MM.1S (cell line): Measurements from ENCODE around the gene MXI1.

ENCODE experiments used
- DNase-seq: peaks from one replicate; pipeline ENCODE4 v3.0.0-alpha.2; 2015
- H2AFZ ChIP-seq: fragments of 300-600 bp; sonication (generic); 2 replicates; pipeline ENCODE4 v1.6.0; 2016; ENCODE audit warnings: antibody characterized with exemption, low read length
- H3F3A ChIP-seq: fragments of 300-600 bp; sonication (generic); 2 replicates; pipeline ENCODE4 v1.6.1; 2016; ENCODE audit warnings: mild to moderate bottlenecking, antibody characterized with exemption, low read length, moderate library complexity, mixed read lengths; ENCODE audit not compliant: insufficient read depth
- H3K27ac ChIP-seq: fragments of 300-600 bp; sonication (generic); 2 replicates; pipeline ENCODE4 v1.5.1; 2016; ENCODE audit warnings: mild to moderate bottlenecking, low read length
- H3K27me3 ChIP-seq: fragments of 300-600 bp; sonication (generic); replicated peaks from 2 replicates; pipeline ENCODE4 v1.6.0; 2016; ENCODE audit warnings: low read length; ENCODE audit not compliant: insufficient read depth
- H3K36me3 ChIP-seq: fragments of 300-600 bp; sonication (generic); replicated peaks from 2 replicates; pipeline ENCODE4 v1.6.1; 2016; ENCODE audit warnings: mild to moderate bottlenecking, low read length, mixed read lengths; ENCODE audit not compliant: insufficient read depth
- H3K4me1 ChIP-seq: fragments of 300-600 bp; sonication (generic); 2 replicates; pipeline ENCODE4 v1.6.1; 2016; ENCODE audit warnings: low read length, mixed read lengths
- H3K4me2 ChIP-seq: fragments of 300-600 bp; sonication (generic); 2 replicates; pipeline ENCODE4 v1.6.0; 2016; ENCODE audit warnings: low read depth, low read length
- H3K4me3 ChIP-seq: fragments of 300-600 bp; sonication (generic); 2 replicates; pipeline ENCODE4 v1.5.1; 2016; ENCODE audit warnings: low read length, mixed read lengths
- H3K79me2 ChIP-seq: fragments of 300-600 bp; sonication (generic); 2 replicates; pipeline ENCODE4 v1.6.1; 2016; ENCODE audit warnings: mixed run types, low read length, mixed read lengths
- H3K9ac ChIP-seq: fragments of 300-600 bp; sonication (generic); 2 replicates; pipeline ENCODE4 v1.6.1; 2016; ENCODE audit warnings: low read length, mixed read lengths
- H3K9me2 ChIP-seq: fragments of 300-600 bp; sonication (generic); replicated peaks from 2 replicates; pipeline ENCODE4 v1.6.1; 2016; ENCODE audit warnings: mild to moderate bottlenecking, low read length, mixed read lengths; ENCODE audit not compliant: insufficient read depth
- H3K9me3 ChIP-seq: fragments of 300-600 bp; sonication (generic); replicated peaks from 2 replicates; pipeline ENCODE4 v1.6.1; 2016; ENCODE audit warnings: mild to moderate bottlenecking, low read length, mixed read lengths; ENCODE audit not compliant: insufficient read depth
- H4K20me1 ChIP-seq: fragments of 300-600 bp; sonication (generic); 2 replicates; pipeline ENCODE4 v1.6.1; 2016; ENCODE audit warnings: mild to moderate bottlenecking, low read length, moderate library complexity, mixed read lengths; ENCODE audit not compliant: insufficient read depth
- EZH2 ChIP-seq: fragments of 300-600 bp; sonication (generic); optimal IDR thresholded peaks from 2 replicates; pipeline ENCODE3; 2017; ENCODE audit warnings: low read depth, mild to moderate bottlenecking, antibody characterized with exemption, low read length, mixed read lengths
- EZH2phosphoT487 ChIP-seq: fragments of 300-600 bp; sonication (generic); IDR thresholded peaks from 2 replicates; pipeline ENCODE4 v1.6.1; 2018; ENCODE audit warnings: antibody characterized with exemption, low read length
- TF ChIP-seq, protein P1 (sequence below): fragments of 300-600 bp; sonication (generic); IDR thresholded peaks from 2 replicates; pipeline ENCODE4 v1.5.1; 2016; ENCODE audit warnings: antibody characterized with exemption, low read length, mixed read lengths

The MXI1 gene

DNA sequence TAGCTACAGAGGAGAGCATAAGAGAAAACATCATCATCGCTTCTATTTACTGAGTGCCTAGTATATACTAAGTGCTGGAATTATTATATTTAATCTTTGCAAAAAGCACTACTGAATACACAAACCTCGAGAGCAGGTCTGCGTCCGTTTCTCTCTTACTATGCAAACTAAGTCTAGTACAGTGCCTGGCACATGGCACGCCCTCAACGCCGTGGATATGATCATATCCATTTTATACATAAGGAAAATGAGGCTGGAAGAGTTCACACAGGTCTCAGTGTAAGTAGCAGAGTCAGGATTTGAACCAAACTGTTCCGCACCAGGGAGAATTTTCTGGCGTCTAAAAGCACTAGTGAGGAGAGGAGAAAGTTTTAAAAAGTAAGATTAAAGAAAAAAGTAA lies 17.6 kb downstream of the MXI1 start:
- Histone ChIP-seq H3K4me2 (peak overlapping the region; percentile 89), H3K9me2 (no peaks in the 10 kb centered on the region), H2AFZ (peak overlapping the region; percentile 62), H3K36me3 (no peaks in the 10 kb centered on the region), H3F3A (peaks cover 29% of the 10 kb centered on the region), H3K27me3 (no peaks in the 10 kb centered on the region), H3K4me3 (peak overlapping the region; percentile 63), H3K9ac (no peak overlapping the region; the same call in 1 of the 2 replicates), H4K20me1 (no peaks in the 10 kb centered on the region), H3K27ac (no peak overlapping the region), H3K9me3 (no peaks in the 10 kb centered on the region), H3K79me2 (peaks cover 11% of the 10 kb centered on the region; the same call in 1 of the 2 replicates), H3K4me1 (peaks cover 24% of the 10 kb centered on the region)
- TF ChIP-seq, protein P1, sequence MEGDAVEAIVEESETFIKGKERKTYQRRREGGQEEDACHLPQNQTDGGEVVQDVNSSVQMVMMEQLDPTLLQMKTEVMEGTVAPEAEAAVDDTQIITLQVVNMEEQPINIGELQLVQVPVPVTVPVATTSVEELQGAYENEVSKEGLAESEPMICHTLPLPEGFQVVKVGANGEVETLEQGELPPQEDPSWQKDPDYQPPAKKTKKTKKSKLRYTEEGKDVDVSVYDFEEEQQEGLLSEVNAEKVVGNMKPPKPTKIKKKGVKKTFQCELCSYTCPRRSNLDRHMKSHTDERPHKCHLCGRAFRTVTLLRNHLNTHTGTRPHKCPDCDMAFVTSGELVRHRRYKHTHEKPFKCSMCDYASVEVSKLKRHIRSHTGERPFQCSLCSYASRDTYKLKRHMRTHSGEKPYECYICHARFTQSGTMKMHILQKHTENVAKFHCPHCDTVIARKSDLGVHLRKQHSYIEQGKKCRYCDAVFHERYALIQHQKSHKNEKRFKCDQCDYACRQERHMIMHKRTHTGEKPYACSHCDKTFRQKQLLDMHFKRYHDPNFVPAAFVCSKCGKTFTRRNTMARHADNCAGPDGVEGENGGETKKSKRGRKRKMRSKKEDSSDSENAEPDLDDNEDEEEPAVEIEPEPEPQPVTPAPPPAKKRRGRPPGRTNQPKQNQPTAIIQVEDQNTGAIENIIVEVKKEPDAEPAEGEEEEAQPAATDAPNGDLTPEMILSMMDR, result no peak
- TF ChIP-seq EZH2, result no peak
- no peak for TF ChIP-seq EZH2phosphoT487
- no peak for DNase-seq

DNA sequence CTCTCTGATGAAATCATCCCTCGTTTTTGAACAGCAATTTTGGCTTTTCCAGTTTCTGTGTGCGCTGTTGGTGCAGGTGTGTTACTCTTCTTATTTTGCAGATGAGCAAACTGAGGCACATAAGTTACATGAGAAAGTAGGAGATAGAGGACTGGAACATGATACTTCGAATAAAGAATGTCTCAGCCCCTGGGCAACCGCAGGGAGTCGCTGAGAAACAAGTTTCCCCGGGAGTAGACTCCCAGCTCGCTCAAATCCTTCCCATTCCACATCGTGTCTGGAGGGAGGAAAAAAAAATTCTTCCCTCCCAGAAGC lies 18.0 kb downstream of the MXI1 start:
- H3K4me1 ChIP-seq, result peaks cover 22% of the 10 kb centered on the region
- TF ChIP-seq, protein P1, result no peak
- no peak for TF ChIP-seq EZH2
- TF ChIP-seq EZH2phosphoT487, result no peak
- no peaks in the 10 kb centered on the region for H3K9me3 ChIP-seq
- peak; percentile 20 for DNase-seq
- H3K4me3 ChIP-seq, result peak overlapping the region; percentile 63
- no peaks in the 10 kb centered on the region for H3K36me3 ChIP-seq
- peak overlapping the region; percentile 28; the same call in 1 of the 2 replicates for H3K9ac ChIP-seq
- H3K9me2 ChIP-seq, result no peaks in the 10 kb centered on the region
- peak overlapping the region; percentile 89 for H3K4me2 ChIP-seq
- H4K20me1 ChIP-seq, result no peaks in the 10 kb centered on the region
- H2AFZ ChIP-seq, result peak overlapping the region; percentile 62
- no peaks in the 10 kb centered on the region for H3K27me3 ChIP-seq
- H3K27ac ChIP-seq, result no peak overlapping the region
- H3F3A ChIP-seq, result peaks cover 29% of the 10 kb centered on the region
- H3K79me2 ChIP-seq, result peaks cover 11% of the 10 kb centered on the region; the same call in 1 of the 2 replicates

DNA sequence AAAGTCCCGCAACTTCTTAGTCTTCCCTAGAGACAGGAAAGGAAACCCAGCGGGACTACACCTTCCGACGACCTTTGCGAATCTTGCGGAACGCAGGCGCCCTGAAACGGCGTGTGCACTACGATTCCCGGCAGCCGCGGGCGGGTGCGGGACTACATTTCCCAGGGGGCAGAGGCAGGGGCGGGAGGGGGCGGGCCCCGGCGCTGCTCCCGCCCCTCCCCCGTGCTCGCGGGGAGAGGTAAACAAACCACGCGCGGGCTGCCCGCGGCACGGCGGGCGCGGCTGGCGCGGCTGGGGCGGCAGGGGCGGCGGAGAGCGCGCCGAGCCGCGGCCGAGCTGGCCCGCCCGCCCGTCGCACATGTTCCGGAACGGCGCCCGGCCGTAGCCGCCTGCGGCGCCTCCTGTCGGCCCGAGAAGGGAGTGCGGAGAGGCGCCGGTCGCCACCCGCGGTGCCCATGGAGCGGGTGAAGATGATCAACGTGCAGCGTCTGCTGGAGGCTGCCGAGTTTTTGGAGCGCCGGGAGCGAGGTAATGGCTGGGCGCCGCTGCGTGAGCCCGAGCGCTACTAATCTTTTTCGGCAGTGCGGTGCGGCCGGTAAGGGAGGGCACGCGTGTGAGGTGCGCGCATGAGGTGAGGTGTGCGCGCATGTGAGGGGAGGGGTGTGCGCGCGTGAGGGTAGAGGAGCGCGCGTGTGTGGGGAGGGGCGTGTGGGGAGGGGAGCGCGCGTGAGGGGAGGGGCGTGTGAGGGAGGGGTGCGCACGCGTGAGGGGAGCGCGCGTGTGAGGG lies 18.5 kb downstream of the MXI1 start:
- peak overlapping the region; percentile 75; the same call in 1 of the 2 replicates for H3K27ac ChIP-seq
- H3K36me3 ChIP-seq, result no peaks in the 10 kb centered on the region
- peak overlapping the region; percentile 76 for H3K9ac ChIP-seq

More for the DNA sequence above, 18.5 kb downstream of the MXI1 start:
- Histone ChIP-seq H3K4me2 (peak overlapping the region; percentile 89), H3K79me2 (peaks cover 11% of the 10 kb centered on the region; the same call in 1 of the 2 replicates), H4K20me1 (no peaks in the 10 kb centered on the region), H3K4me3 (peak overlapping the region; percentile 89), H3K9me3 (no peaks in the 10 kb centered on the region), H3K27me3 (no peaks in the 10 kb centered on the region), H2AFZ (peak overlapping the region; percentile 86), H3K9me2 (no peaks in the 10 kb centered on the region), H3K4me1 (peaks cover 18% of the 10 kb centered on the region), H3F3A (peaks cover 29% of the 10 kb centered on the region)
- peak; percentile 94 for DNase-seq
- no peak for TF ChIP-seq EZH2
- TF ChIP-seq, protein P1, result peak; percentile 57
